GM21576 (cell line): Measurements from ENCODE around the gene RCBTB2.
A peak's percentile ranks its signal among the peaks of the same experiment; 100 is the strongest.

Source experiments
- ATAC-seq: cut with Tn5 transposase; IDR thresholded peaks from one replicate; pipeline ENCODE4 v1.9.1; 2021; ENCODE audit warnings: mild to moderate bottlenecking, moderate library complexity; ENCODE audit not compliant: unreplicated experiment

The RCBTB2 gene

GRCh38 chr13:48496271-48497161 lies 36.4 kb downstream of the RCBTB2 start:
- no peak for ATAC-seq

GRCh38 chr13:48494874-48495273 lies 38.0 kb downstream of the RCBTB2 start:
- ATAC-seq, result no peak

- ATAC-seq, result no peak
Observed at GRCh38 chr13:48493851-48494250, 39.0 kb downstream of the RCBTB2 start.

- ATAC-seq, result no peak
Observed at GRCh38 chr13:48493066-48493765, 39.7 kb downstream of the RCBTB2 start.

DNA sequence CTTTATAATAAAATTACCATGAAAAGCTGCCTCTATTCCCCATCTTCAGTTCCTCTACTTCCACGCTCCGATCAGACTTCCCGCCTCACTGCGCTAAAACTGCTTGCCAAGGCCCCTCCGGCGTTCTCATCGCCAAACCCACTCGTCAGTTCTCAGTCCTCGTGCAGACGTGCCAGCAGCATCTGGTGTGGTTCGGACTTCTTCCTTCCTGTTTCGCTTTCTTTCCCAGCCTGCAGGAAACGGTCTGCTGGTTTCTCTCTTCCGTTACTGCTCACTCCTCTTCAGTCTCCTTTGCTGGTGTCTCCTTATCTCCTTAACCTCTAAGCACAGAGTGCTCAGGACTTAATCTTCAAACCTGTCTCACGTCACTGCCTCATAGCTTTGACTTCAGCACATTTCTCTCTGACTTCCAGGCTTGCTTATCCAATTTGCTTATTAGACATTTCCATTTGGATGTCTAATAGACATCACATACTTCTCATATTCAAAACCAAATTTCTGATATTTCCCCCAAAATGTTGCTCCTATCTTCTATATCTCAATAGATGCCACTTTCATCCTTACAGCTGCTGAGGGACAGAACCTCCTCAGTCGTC lies 40.3 kb downstream of the RCBTB2 start:
- ATAC-seq, result peak; percentile 77

GRCh38 chr13:48492096-48492440 lies 40.8 kb downstream of the RCBTB2 start:
- ATAC-seq, result peak; percentile 47

- no peak for ATAC-seq
Observed at GRCh38 chr13:48491423-48492095, 41.3 kb downstream of the RCBTB2 start.

- no peak for ATAC-seq
Observed at GRCh38 chr13:48490241-48490640, 42.6 kb downstream of the RCBTB2 start.

- ATAC-seq, result no peak
Observed at GRCh38 chr13:48489666-48490065, 43.2 kb downstream of the RCBTB2 start.

GRCh38 chr13:48488995-48489394 lies 43.9 kb downstream of the RCBTB2 start:
- no peak for ATAC-seq

GRCh38 chr13:48487968-48488367 lies 44.9 kb downstream of the RCBTB2 start:
- ATAC-seq, result no peak

GRCh38 chr13:48486836-48487235 lies 46.0 kb downstream of the RCBTB2 start:
- ATAC-seq, result no peak

DNA sequence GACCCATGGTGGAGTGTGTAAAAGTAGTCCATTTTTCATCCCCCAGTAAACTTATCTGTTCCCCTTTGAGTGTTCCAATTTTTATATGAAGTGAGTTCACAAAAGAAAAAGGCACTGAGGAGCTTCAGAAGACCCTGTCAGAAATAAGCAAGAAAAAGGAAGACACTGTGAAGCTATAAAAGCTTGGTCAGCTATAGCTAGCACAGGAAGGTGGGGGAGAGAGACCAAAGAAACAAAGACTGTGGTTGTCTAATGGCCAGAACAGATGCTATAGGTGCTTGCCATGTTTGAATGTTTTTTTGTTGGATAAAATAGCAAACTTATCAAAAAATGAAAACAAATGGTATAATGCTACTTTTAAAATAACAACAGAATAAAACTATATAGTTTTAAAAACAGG lies 46.5 kb downstream of the RCBTB2 start:
- ATAC-seq, result no peak

GRCh38 chr13:48485432-48485831 lies 47.4 kb downstream of the RCBTB2 start:
- ATAC-seq, result no peak

DNA sequence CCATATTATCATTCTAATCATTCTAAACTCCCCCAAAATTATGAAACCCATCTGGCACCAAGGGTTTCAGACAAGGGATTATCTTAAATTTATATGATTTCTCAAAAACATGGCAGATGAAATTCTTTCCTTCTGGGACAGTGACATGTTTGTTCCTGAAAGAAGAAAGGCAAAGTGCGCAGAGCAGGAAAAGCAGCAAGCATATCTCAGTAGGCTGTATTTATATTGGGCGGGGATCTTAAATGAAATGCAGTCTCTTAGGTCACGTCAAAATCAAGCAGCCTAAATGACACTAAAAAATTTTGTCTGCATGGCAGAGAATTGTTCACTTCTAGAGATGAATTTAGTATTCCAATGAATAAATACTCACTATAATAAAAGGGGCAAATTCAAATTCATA lies 49.3 kb downstream of the RCBTB2 start:
- no peak for ATAC-seq

DNA sequence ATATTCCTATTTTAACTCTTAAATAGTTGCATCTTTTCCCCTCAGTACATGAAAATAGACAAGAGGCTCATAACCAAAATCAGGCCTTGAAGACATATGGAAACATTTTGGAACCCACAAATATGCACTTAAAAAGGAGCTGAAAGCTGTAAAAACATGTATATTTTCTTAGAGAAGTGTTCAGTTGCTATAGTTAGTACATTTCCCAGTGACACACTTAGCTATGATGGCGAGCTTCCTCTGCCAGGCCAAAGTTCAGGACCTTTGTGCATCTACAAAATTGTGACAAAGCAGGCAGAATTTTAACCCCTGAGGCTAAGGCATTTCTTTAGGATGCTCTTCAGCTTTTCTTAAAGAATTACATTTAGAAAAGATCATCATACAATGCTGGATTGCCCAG lies 54.5 kb downstream of the RCBTB2 start:
- no peak for ATAC-seq

DNA sequence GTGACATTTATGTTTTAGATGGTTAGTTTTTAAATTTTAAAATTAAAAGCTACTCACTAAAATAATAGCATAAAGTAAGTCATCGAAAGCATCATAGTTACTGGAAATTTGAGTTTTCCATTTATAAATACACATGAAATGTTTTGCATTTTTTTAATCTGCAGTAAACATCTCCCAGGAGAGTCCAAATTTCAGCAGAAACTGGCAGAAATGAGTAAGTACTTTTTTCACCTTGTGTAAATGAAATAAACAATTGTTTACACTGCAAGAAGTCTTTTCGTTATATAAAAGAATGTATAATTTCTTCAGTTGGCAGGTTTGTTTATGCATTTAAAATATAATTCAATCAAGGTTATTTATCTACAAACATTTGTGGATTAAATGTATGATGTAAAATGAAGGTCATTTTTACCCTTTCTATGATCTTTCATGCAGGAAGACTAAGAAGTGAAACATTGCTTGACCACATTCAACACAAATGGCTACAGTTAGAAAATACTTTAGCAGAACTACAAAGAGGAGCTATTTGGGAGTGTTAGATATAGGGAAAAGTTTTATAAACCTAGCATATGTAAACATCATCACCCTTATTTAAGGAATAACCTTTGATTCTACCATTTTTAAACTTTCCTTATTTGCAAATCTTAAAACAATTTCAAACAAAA lies 55.6 kb downstream of the RCBTB2 start:
- peak; percentile 60 for ATAC-seq

DNA sequence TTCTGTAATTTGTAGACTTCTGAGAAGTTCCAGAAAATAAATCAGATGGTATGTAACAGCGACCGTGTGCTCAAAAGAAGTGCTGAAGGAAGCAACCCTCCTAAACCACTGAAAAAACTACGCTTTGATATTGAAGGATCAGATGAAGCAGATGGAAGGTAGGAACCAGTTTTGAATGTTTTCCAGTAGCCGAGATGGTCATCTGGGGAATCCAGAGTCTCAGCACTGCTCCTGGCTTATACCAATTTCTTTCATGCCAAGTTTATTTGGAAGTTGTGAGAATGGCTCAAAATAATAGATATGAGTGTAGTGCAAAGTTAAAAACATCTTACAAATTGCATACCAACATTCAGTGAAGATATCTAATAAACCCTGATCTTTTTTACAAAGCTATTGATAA lies 56.2 kb downstream of the RCBTB2 start:
- no peak for ATAC-seq

DNA sequence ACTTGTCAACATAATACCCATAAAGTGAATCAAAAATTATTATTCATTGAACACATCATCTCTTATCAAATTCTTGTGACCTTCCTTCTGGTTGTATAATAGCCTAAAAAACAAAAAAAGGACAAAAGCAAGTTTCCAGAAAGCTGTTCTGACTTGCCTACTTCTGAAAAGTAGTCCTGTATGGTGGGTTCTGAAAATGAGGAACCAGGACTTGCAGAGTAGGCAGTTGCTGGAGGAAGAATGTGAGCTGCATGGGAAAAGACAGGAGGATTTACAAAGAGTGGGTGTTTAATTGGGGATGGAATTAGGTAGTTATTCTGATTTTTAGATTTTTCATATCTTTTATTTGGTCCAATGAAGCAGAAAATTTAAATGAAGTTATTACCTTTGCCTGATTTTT lies 56.7 kb downstream of the RCBTB2 start:
- no peak for ATAC-seq

DNA sequence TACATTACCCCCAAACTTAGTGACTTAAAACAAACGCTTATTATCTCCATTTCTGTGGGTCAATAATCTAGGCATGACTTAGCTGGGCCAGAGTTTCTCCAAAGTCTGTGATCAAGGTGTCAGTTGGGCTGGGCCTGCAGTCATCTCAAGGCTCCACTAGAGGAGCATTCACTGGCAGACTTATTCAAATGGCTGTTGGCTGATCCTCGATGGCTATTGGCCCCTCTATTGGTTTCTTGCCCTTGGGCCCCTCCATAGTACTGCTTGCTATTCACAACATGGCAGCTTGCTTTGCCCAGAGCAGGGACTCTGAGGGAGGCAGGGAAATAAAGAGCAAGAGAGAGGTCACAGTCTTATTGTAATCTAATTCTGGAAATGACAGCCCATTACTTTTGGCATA lies 57.6 kb downstream of the RCBTB2 start:
- no peak for ATAC-seq
